Chondrocyte (in vitro differentiated cells): ENCODE results near the gene OR10A3. TPM values are rescaled to one million over a fixed set of nuclear protein-coding genes. Genes with fewer than 3 reads are reported as not detected.
A peak's percentile ranks its signal among the peaks of the same experiment; 100 is the strongest.

Source experiments
- DNase-seq: peaks from one replicate; pipeline ENCODE4 v3.0.0; 2021; ENCODE audit warnings: mixed read lengths, low spot score
- H3K27ac Mint-ChIP-seq: one replicate; pipeline ENCODE4 v1.8.0; 2021; ENCODE audit warnings: mild to moderate bottlenecking, moderate library complexity, mixed read lengths; ENCODE audit not compliant: unreplicated experiment
- H3K27me3 Mint-ChIP-seq: 2 replicates; pipeline ENCODE4 v1.8.0; 2021; ENCODE audit warnings: low read depth, mixed read lengths
- H3K36me3 Mint-ChIP-seq: 2 replicates; pipeline ENCODE4 v1.8.0; 2021; ENCODE audit warnings: low read depth, mixed read lengths
- H3K4me1 Mint-ChIP-seq: 2 replicates; pipeline ENCODE4 v1.8.0; 2021; ENCODE audit warnings: low read depth, mild to moderate bottlenecking, mixed read lengths
- H3K4me3 Mint-ChIP-seq: one replicate; pipeline ENCODE4 v1.8.0; 2021; ENCODE audit warnings: mild to moderate bottlenecking, moderate library complexity, mixed read lengths; ENCODE audit not compliant: unreplicated experiment
- H3K9me3 Mint-ChIP-seq: 2 replicates; pipeline ENCODE4 v1.8.0; 2021; ENCODE audit warnings: low read depth, mixed read lengths
- total RNA-seq: library from RNA; stranded (reverse); gene quantifications from 3 replicates; pipeline ENCODE4 v1.2.1, GENCODE V29; 2021
- TF ChIP-seq, protein P1 (sequence below): fragments of 200-600 bp; sonication (generic); IDR thresholded peaks from 2 replicates; pipeline ENCODE4 v1.5.0; 2021; ENCODE audit warnings: antibody characterized with exemption, mild to moderate bottlenecking, moderate library complexity

Gene OR10A3
- total RNA-seq, 1 donor from 2014 or later, result not detected

DNA sequence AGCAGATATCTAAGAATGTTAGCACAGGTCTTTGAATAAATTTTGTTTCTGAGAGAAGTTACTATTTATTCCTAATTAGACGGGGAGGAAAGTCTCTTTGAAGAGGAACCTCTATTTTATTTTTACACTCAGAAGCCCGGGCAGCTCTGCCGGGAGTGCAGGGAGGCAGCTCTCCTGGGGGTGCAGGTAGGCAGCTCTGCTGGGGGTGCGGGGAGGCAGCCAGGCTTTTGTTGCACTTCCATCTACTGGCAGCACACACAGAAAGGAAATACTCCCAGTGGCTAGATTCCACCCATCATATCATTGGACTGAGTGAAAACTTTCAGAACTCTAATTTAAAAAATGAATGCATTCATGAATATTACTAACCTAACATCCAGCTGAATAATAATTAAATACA, 35.0 kb downstream of the OR10A3 start:
- no peak for DNase-seq
- Mint-ChIP-seq H3K4me1 (peaks cover 60% of the 10 kb centered on the region), H3K27ac (peak overlapping the region; percentile 81), H3K27me3 (no peaks in the 10 kb centered on the region), H3K36me3 (no peaks in the 10 kb centered on the region), H3K9me3 (no peaks in the 10 kb centered on the region), H3K4me3 (no peak overlapping the region)
- TF ChIP-seq, protein P1, sequence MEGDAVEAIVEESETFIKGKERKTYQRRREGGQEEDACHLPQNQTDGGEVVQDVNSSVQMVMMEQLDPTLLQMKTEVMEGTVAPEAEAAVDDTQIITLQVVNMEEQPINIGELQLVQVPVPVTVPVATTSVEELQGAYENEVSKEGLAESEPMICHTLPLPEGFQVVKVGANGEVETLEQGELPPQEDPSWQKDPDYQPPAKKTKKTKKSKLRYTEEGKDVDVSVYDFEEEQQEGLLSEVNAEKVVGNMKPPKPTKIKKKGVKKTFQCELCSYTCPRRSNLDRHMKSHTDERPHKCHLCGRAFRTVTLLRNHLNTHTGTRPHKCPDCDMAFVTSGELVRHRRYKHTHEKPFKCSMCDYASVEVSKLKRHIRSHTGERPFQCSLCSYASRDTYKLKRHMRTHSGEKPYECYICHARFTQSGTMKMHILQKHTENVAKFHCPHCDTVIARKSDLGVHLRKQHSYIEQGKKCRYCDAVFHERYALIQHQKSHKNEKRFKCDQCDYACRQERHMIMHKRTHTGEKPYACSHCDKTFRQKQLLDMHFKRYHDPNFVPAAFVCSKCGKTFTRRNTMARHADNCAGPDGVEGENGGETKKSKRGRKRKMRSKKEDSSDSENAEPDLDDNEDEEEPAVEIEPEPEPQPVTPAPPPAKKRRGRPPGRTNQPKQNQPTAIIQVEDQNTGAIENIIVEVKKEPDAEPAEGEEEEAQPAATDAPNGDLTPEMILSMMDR, result no peak

DNA sequence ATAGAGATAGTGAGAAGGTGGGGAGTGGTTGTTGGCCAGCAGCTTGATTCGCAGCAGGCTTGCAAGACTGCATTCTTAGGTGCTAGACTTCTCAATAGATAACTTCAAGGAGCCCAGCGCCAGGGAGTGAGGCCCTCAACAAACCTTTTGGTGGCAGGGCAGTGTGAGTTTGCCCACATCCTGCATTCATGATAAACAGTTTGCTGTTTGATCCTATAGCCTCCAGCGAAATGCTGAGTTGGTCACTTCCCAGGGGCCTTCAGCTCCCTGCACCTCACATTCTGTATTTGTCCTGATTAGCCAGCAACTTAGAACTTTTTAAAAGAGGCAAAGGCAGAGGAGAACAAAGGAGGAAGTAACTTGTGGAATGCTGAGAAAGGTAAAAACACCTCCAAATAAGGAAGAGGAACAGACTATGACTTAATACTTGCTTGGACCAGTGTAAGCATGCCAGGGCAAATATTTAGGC, 35.5 kb downstream of the OR10A3 start:
- H3K9me3 Mint-ChIP-seq, result no peaks in the 10 kb centered on the region
- H3K27ac Mint-ChIP-seq, result peak overlapping the region; percentile 81
- no peak overlapping the region for H3K4me3 Mint-ChIP-seq
- TF ChIP-seq, protein P1, result no peak
- no peaks in the 10 kb centered on the region for H3K27me3 Mint-ChIP-seq
- DNase-seq, result no peak
- peaks cover 60% of the 10 kb centered on the region for H3K4me1 Mint-ChIP-seq
- H3K36me3 Mint-ChIP-seq, result no peaks in the 10 kb centered on the region

DNA sequence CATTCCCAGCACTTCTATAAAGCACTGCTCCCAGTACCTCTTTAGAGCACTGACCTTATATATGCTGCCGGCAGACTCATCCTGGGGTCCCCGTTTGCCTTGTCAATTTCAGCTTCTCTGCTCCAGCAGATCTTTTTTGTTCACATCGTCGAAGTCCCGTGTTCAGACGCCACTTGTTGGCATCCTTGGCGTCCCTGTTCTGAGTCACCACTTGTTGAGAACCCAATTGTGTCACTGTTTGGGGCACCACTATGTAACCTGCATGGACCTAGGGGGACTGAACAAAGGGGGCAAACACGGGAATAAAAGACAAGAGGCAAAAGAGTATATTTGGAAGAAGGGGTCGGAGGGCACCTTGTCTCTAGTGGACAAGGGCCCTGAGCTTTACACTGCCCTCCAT, 36.0 kb downstream of the OR10A3 start:
- TF ChIP-seq, protein P1, result no peak
- no peaks in the 10 kb centered on the region for H3K9me3 Mint-ChIP-seq
- peak overlapping the region; percentile 13 for H3K4me3 Mint-ChIP-seq
- H3K27ac Mint-ChIP-seq, result peak overlapping the region; percentile 72
- H3K4me1 Mint-ChIP-seq, result peaks cover 60% of the 10 kb centered on the region
- H3K27me3 Mint-ChIP-seq, result no peaks in the 10 kb centered on the region
- no peaks in the 10 kb centered on the region for H3K36me3 Mint-ChIP-seq
- no peak for DNase-seq

DNA sequence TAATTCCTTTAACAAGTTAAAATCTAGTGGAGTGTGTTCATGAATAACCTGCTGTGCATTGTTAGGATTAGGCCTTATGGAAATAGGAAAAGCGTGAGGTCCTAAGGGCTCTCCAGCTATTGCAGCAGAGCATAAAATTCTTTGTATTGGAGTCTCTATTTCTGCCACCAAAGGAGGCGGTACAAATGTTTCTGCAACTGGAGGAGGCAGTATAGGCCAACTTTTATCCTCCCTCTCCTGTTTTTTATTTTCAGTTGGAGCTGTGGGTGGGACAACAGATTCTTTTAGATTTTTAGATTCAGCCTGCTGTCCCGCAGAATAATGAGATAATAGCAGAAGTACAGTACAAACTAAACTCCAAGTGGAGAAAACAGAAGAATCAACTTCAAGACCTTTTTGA, 36.6 kb downstream of the OR10A3 start:
- peak overlapping the region; percentile 72 for H3K27ac Mint-ChIP-seq
- H3K9me3 Mint-ChIP-seq, result no peaks in the 10 kb centered on the region
- H3K4me3 Mint-ChIP-seq, result no peak overlapping the region
- TF ChIP-seq, protein P1, result peak; percentile 84
- DNase-seq, result no peak
- H3K36me3 Mint-ChIP-seq, result no peaks in the 10 kb centered on the region
- no peaks in the 10 kb centered on the region for H3K27me3 Mint-ChIP-seq
- H3K4me1 Mint-ChIP-seq, result peaks cover 60% of the 10 kb centered on the region

DNA sequence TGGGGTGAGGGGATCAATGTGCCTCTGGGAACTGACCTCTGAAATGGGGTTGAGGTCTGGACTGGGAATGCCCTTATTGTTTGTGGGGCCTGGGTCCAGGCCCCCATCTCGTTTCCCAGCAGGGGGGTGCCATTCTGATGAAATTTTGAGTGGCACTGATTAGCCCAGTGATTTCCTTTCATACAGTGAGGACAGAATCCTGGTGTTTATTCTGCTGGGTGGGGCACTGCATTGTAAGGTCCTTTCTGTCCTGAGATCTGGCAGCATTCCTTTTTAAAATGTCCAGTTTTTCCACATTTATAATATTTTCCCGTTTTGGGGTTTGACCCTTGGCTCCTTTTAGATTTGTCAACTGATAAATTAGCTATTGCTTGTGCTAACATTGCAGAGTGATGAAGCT, 37.6 kb downstream of the OR10A3 start:
- H3K4me1 Mint-ChIP-seq, result peaks cover 60% of the 10 kb centered on the region
- H3K4me3 Mint-ChIP-seq, result peak overlapping the region; percentile 21

More for the DNA sequence above, 37.6 kb downstream of the OR10A3 start:
- Mint-ChIP-seq H3K36me3 (no peaks in the 10 kb centered on the region), H3K27ac (peak overlapping the region; percentile 66), H3K27me3 (no peaks in the 10 kb centered on the region), H3K9me3 (no peaks in the 10 kb centered on the region)
- DNase-seq, result no peak
- TF ChIP-seq, protein P1, result no peak
